Measurements from ENCODE around the gene ZDHHC7.

Gene ZDHHC7

GRCh38 chr16:84982434-84982833 is 28.9 kb downstream of the ZDHHC7 start:
- TF ChIP-seq, protein P1, sequence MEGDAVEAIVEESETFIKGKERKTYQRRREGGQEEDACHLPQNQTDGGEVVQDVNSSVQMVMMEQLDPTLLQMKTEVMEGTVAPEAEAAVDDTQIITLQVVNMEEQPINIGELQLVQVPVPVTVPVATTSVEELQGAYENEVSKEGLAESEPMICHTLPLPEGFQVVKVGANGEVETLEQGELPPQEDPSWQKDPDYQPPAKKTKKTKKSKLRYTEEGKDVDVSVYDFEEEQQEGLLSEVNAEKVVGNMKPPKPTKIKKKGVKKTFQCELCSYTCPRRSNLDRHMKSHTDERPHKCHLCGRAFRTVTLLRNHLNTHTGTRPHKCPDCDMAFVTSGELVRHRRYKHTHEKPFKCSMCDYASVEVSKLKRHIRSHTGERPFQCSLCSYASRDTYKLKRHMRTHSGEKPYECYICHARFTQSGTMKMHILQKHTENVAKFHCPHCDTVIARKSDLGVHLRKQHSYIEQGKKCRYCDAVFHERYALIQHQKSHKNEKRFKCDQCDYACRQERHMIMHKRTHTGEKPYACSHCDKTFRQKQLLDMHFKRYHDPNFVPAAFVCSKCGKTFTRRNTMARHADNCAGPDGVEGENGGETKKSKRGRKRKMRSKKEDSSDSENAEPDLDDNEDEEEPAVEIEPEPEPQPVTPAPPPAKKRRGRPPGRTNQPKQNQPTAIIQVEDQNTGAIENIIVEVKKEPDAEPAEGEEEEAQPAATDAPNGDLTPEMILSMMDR (IDR thresholded peaks at IDR 0.05; ENCODE audit: low read depth, low read length) = peak; percentile 21; the same call in 1 of the 2 replicates
- H3K9me3 ChIP-seq = no peaks in the 10 kb centered on the region
- H3K36me3 ChIP-seq = peaks cover 52% of the 10 kb centered on the region
- H3K4me1 ChIP-seq = no peaks in the 10 kb centered on the region
- DNase-seq = no peak
- H3K4me3 ChIP-seq (ENCODE audit: low read depth, low read length) = no peak overlapping the region
- no peaks in the 10 kb centered on the region for H3K27me3 ChIP-seq

- no peak for DNase-seq
- no peak overlapping the region for H3K4me3 ChIP-seq (ENCODE audit: low read depth, low read length)
- H3K4me1 ChIP-seq = peaks cover 3% of the 10 kb centered on the region; the same call in 1 of the 2 replicates
- TF ChIP-seq, protein P1 (IDR thresholded peaks at IDR 0.05; ENCODE audit: low read depth, low read length) = no peak
- H3K36me3 ChIP-seq = peaks cover 62% of the 10 kb centered on the region
- H3K27me3 ChIP-seq = no peaks in the 10 kb centered on the region
- no peaks in the 10 kb centered on the region; the same call in 1 of the 2 replicates for H3K9me3 ChIP-seq
Observed at GRCh38 chr16:84979516-84979915, 31.8 kb downstream of the ZDHHC7 start.

DNA sequence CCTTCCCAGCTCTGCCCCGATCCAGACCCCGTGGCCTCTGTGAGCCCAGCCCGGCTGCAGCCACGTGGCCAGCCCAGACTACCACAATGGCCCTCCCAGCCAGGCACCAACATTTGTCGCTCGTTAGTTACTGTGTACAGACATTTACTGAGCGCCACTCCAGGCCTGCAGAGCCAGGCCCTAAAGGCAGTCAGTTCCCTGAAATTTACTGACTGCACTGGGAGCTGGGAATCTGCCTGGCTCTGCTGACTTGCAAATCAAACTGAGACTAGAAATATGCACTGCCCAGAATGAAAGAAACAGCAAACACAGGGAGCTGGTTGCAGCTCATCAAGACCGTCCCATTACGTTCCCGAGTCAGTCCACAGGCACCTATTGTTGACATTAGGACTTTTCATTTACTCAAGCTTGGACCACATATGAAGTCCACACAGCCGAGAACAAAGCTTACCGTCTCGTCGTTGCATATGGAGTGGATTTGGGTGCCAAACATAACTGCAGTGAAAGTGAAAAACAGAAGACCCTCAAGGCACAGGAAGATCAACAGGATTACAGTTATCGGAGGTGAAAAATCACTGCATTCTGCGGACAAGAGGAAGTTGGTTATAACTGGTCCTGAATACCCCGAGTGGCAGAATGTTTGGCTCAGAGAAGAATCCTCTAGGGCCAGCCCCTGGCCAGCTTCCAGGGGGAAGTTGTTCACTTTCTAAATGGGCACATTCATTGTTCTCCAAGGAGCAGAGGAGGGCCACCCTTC is 34.5 kb downstream of the ZDHHC7 start:
- no peak for DNase-seq
- Histone ChIP-seq H3K27me3 (no peaks in the 10 kb centered on the region), H3K4me3 (ENCODE audit: low read depth, low read length) (no peak overlapping the region), H3K4me1 (peaks cover 3% of the 10 kb centered on the region; the same call in 1 of the 2 replicates), H3K9me3 (no peaks in the 10 kb centered on the region; the same call in 1 of the 2 replicates), H3K36me3 (peaks cover 58% of the 10 kb centered on the region)
- TF ChIP-seq, protein P1 (IDR thresholded peaks at IDR 0.05; ENCODE audit: low read depth, low read length) = no peak

- Histone ChIP-seq H3K27me3 (no peaks in the 10 kb centered on the region), H3K4me1 (peaks cover 7% of the 10 kb centered on the region; the same call in 1 of the 2 replicates), H3K4me3 (ENCODE audit: low read depth, low read length) (no peak overlapping the region), H3K9me3 (no peaks in the 10 kb centered on the region; the same call in 1 of the 2 replicates), H3K36me3 (peaks cover 48% of the 10 kb centered on the region)
- no peak for DNase-seq
- TF ChIP-seq, protein P1 (IDR thresholded peaks at IDR 0.05; ENCODE audit: low read depth, low read length) = no peak
Observed at GRCh38 chr16:84975522-84975921, 35.8 kb downstream of the ZDHHC7 start.

- peaks cover 7% of the 10 kb centered on the region; the same call in 1 of the 2 replicates for H3K4me1 ChIP-seq
- TF ChIP-seq, protein P1 (IDR thresholded peaks at IDR 0.05; ENCODE audit: low read depth, low read length) = no peak
- no peak for DNase-seq
- H3K27me3 ChIP-seq = no peaks in the 10 kb centered on the region
- H3K4me3 ChIP-seq (ENCODE audit: low read depth, low read length) = no peak overlapping the region
- H3K9me3 ChIP-seq = no peaks in the 10 kb centered on the region; the same call in 1 of the 2 replicates
- H3K36me3 ChIP-seq = peaks cover 44% of the 10 kb centered on the region
Observed at GRCh38 chr16:84975066-84975465, 36.3 kb downstream of the ZDHHC7 start.

Measured in BE2C (cell line).